Amygdala (tissue), 56 donors: ENCODE measurements around the gene PHIP.

Experiments
- DNase-seq, 56 donors: peaks; one replicate each; lab custom pipeline; 2025; lab: John Stamatoyannopoulos, UW

Gene PHIP

DNA sequence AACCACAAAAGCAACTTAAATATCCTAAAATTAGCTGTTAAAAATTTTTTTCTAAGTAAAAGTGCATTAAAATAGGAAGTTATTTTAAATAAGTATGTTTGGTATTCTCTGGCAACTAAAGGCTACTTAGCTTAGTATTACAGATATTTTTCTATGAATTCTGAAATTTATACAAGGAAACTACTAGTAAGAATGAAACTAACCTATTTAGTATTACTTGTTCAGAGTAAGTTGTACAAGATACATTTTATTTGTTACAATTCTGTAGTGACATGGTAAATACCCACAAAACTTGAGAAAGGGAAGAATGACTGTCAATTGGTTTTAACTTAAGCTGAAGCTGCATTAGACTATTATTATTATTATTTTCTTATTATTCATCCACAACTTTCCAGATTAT lies 6.5 kb downstream of the PHIP start:
- no peak for DNase-seq

DNA sequence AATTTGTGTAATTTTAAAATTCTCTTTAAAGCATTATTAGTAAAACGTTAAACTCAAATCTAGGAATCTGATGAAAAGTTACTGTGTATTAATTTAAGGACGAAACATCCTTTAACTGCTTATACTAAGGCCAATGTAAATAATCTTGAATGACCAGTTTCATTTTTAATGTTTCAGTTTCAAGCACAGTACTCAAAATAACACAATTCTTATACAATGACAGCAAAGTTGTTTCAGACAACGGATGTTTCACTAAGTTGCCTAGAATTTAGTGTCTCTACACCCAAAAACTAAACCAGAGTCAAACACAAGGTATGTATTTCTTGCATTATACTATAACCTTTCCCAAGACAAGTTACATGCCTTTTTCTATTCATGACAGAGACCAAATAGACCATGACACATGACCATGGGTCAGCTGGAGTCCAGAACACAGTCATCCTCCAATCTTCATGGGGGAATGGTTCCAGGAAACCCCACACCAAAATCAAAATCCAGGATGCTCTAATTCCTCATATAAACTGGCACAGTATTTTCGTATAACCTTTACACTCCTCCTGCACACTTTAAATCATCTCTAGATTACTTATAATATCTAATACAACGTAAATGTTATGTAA lies 7.7 kb downstream of the PHIP start:
- no peak for DNase-seq

DNA sequence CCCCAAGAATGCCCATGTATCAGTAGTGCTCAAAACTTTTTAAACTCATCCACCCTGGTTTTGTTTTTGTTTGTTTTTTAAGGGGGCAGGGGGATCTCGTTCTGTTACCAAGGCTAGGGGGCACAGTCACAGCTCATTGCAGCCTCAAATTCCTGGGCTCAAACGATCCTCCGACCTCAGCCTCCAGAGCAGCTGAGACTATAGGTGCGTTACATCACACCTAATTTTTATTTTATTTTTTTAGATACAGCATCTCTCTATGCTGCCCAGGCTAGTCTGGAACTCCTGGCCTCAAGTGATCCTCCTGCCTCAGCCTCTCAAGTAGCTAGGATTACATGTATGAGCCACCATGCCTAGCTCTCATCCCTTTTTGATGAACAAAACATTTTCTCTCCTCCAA lies 11.2 kb downstream of the PHIP start:
- DNase-seq: no peak

DNA sequence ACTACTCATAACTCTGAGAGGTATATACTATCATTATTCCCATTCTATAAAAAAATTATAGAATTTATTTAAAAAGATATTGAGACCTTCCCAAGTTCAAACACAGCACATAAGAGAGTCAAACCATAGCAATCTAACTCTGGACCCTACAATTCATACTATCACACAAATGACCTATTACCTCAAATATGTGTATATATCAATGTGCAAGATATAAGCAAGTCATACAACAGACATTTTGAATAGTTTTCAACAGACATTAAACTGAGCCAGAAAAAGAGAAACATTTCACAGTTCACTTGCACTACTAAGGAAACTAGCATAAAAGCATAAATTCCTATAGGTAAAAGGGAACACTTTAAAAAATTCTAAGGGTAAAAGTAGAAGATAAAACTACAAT lies 11.7 kb downstream of the PHIP start:
- DNase-seq: no peak

DNA sequence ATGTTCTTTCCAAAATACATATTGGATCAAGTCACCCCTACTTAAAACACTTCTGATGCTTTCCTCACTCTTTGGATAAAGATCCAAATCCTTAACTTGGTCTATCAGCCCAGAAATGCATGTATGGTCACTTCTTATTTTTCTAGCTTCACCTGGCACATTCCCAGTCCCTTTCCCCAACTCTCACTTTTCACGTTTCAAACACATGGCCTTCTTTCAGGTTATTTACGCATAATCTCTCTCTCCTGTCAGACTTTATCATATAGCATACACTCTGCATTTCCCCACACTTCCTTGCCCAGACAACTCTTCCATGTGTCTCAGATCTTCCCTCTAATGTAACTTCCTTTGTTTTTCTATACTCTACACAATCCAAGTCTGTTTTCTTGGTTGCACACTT lies 12.8 kb downstream of the PHIP start:
- no peak for DNase-seq

DNA sequence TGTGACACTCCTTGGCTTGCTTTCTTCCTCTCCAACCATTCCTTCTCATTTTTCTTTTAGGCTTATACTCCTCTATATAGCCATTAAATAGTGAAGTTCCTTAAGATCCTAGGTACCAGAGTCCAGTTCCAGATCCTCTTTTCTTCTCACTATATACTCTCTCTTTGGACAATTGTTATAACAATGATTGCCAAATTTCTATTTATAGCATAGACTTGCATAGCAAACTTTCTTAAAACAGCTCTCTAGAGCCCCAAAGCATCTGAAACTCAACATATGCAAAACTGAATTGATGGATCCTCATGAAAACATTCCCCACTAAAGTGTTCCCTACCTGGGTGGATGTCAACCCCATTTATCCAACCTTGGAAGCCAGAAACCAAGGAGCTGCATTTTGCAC lies 13.4 kb downstream of the PHIP start:
- DNase-seq: no peak

DNA sequence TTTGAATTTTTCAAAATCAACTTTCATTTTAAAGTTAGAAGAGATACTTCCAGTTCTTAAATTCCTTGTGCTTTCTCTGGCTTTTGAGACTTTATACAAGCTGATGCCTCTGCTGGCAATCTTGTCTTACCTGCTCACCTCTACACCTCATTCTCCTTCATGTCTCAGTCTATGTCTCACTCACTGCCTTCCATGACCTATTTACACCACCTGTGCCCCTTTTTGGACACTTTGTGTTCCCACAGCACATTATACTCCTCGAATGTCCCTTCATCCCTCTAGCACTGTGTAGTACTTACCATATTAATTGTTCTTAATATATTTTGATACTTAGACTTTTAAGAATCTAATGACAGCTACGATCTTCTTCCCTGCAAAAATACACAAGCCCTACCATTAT lies 15.3 kb downstream of the PHIP start:
- no peak for DNase-seq

DNA sequence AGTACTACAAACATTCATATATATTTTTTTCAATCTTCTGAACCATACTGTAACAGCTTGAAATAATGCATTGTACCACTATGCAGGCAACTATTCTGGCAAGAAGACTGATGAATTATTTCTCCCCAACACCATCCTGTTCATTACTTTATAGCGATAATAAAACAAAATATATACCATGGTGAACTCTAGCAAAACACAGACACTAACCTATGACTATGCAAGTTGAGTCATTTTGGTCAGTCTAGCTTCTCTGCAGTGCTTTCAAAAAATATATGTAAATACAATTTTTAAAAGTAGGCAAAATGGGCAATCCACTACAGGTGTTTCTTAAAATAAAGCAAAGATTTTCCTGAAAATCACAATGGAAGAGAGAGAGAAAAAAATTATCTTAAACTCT lies 20.3 kb downstream of the PHIP start:
- DNase-seq: no peak

DNA sequence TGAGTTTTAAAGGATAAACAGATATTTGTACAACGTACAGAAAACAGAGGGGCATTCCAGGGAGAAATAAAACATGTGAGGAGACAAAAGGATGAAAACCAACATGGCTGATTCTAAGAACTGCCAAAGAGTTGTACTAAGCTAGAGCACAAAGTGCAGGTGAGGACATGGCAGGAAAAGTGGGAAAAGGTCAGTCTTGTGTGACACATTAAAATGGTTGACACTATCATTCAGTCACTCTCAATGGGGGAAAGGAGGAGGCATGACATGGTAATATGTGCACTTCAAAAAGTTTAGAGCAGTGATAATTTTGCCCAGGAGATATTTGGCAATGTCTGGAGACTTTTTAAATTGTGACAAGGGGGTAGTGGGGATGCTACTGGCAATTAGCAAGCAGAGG lies 21.8 kb downstream of the PHIP start:
- DNase-seq: no peak

DNA sequence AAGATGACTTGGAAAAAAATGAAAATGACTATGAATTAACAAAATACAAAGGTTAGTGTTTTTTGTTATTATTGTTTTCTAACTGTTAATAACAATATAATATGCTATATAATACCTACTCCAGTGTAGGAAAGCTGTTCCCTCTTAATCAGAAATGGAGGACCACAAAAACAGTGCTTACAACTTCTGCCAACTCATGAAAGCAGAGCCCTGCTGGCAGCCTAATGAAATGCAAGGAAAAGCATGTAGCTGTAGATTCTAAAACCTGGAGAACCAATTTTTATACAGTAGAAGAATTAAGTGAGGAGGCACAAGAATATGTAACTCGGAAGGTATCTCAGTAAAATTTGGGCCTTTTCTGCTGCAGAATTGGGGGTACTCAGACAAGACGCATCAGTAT lies 29.4 kb downstream of the PHIP start:
- no peak for DNase-seq

DNA sequence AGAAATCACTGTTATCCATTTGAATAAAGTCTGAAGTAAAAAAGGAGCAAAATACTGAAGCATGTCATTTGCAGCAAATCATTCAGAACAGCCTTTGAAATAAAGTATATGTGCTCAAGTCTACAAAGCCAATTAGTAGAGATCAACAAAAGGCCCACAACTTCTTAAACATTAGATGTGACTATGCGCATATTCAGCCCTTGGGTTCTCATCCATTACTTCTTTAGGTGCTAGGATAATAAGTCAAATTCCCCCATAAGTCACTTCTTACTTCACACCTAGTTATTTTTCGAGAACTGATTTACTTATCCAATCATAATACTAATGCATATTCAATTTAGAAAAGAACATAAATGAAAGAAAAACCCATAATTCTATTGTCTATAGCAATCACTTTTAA lies 31.0 kb downstream of the PHIP start:
- no peak for DNase-seq

DNA sequence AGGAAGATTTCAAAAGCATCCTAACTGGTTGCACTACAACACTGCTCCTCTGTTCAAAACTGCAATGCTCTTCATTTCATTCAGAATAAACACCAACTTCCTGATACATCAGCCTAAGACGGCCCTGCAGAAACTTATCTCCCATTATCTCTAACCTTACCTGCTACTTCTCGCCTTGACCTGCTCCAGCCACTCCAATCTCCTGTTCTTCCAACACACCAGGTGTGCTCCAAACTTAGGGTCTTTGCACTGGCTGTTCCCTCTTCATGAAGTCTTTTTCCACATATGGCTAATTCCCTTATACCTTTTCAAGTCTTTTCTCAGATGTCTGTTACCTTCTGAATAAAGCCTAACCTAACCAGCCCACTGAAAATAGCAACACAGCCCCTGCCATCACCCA lies 32.1 kb downstream of the PHIP start:
- no peak for DNase-seq

DNA sequence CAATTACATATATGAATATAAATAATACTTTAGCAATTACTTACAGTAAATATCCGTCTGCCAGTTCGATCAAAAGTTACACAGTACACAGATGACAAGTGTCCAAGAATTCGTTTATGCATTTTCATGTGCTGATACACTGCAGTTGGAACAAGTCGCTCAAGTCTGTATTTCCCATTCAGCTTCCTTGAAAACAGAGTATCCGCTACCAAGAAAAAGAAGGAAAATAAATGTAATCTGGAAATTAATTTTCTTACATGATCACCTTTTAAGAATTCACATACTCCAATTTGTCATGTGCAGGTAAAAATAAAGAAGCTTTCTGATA lies 35.3 kb downstream of the PHIP start:
- no peak for DNase-seq

DNA sequence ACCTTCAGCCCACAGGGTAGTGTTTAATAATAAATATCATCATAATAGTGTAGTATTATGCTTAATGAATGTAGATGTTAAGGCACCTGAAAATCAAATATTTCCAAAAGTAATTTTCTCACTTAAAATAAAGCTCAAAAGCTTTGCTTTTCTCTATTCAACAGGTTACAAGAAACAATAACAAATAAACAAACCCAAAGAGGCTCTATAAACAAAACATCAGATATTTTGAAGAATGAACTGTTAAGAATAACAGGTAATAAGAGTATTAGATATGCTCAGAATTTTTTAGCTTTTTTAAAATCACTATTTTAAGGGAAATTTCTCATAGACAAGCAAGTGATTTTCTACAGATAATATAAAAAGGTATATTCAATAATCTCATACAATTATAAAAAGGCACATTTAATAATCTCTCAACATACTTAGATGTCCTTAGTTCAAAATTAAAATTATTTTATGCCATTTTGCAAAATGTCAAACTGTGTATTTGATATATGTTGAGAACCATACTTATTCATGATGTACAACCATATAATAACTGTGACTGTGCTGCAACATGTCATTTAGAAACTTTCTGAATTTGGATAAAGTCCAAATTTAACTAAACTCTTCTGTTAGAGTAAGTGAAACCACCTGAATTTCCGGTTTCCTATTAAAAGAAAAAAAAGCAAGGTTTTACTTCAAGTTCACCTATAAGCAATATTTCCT lies 35.8 kb downstream of the PHIP start:
- no peak for DNase-seq

DNA sequence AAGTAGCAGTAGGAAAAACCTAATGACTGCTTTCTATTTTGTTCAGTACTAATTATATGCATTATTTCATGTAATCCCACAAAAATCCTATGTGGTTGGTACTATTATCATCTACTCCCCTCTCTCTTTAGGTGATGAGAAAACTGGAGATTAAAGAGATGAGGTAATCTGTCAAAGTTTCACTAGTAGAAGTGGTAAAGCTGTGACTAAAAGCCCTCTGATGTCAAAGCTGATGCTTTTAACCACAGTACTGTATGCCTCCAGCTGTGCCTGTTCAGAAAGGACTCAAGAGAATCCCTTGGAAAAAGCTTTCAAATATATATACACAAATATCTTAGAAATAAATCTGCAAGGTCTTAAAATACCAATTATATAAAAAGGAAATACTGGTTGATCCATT lies 38.0 kb downstream of the PHIP start:
- no peak for DNase-seq

DNA sequence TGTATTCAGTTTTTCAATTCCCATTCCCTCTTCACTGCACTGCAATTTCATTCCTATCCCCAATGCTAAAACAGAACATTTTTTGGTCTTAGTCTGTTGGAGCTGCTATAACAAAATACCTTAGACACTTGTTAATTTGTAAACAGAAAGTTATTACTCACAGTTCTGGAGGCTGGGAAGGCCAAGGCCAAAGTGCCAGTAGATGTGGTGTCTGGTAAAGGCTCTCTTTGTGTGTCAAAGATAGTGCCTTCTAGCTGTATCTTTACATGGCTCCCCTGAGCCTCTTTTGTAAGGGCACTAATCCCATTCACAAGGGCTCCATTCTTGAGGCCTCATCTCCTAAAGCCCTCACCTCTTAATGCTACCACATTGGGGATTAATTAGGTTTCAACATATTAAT lies 40.0 kb downstream of the PHIP start:
- DNase-seq: no peak

DNA sequence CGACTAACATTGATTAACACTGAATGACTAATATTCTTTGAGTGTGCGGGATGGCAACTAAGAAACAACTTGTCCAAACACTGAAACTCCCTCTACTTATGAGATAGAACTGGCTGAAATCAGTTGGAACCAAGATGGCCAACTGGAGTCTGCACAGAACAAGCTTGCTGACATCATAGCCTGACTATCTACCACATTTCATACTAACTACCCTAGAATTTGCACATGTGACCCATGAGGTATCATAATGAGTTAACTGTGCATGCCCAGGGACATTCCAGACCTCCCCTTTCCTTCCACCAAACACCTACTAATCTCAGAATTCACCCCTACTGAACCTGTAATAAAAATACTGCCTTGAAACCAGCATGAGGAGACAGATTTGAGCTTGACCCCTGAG lies 43.2 kb downstream of the PHIP start:
- DNase-seq: no peak

DNA sequence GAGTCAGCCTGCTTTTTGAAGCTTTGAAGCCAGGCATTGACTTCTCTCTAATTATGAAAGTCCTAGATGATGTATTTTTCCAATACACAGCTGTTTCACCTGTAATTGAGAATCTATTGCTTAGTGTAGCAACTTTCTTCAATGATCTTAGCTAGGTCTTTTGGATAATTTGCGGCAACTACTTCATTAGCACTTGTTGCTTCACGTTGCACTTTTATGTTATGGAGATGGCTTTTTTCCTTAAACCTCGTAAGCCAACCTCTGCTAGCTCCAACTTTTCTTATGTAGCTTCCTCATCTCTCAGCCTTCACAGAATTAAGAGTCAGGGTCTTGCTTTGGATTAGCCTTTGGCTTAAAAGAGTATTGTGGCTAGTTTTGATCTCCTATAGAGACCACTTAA lies 44.8 kb downstream of the PHIP start:
- DNase-seq: no peak

DNA sequence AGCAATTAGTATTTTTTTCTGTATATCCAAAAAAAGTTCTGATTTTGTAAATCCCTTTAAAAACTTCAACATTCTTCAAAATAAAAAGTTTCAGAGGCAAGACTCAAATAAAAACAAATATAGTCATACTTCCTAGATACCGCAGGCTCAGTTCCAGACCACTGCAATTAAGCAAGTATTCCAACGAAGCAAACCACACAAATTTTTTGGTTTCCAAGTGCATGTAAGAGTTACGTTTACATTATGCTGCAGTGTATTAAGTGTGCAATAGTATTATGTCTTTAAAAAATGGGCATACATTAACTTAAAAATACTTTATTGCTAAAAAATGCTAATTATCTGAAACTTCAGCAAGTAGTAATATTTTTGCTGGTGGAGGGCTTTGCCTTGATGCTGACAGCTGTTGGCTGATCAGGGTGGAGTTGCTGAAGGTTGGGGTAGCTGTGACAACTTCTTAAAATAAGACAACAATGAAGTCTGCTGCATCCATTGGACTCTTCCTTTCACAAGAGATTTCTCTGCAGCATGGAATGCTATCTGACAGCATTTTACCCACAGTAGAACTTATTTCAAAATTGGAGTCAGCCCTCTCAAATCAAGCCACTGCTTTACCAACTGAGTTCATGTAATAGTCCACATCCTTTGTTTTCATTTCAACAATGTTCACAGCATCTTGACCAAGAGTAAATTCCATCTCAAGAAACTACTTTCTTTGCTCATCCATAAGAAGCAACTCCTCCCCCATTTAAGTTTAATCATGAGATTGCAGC lies 46.0 kb downstream of the PHIP start:
- DNase-seq: no peak

DNA sequence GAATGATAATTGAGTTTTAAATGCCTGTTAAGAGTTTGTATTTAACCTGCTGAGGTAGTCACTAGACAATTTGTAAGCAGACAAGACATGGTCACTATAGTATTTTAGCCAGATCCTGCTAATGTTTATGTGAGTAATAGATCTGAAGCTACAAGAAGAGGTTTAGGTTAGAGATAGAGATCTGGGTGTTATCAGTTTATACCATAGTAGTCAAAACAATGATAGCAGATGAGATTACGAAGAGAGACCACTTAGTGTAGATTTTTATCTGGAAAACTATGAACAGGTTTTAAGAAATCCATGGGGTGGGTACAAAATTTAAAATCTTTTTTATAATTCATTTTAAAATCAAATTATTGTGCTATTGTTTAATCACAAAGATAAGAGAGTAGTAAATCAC lies 47.5 kb downstream of the PHIP start:
- DNase-seq: no peak

DNA sequence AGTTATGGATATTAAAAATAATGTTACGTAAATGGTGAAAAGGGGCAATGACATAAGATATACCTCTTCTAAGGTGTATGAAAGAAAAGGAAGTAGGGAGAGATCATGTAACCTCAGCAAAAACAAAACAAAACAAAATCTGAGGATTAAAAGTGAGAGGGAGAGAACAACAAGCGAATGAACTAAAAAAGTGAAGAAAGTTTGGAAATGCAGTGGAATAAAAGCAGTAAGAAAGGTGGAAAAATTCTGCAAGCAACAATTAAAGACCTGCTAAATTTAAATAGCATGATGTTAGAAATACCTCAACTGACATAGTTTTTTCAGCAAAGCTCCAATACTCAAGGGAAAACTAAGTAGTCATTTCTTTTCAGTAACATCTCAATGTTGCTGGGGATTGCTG lies 48.0 kb downstream of the PHIP start:
- no peak for DNase-seq

DNA sequence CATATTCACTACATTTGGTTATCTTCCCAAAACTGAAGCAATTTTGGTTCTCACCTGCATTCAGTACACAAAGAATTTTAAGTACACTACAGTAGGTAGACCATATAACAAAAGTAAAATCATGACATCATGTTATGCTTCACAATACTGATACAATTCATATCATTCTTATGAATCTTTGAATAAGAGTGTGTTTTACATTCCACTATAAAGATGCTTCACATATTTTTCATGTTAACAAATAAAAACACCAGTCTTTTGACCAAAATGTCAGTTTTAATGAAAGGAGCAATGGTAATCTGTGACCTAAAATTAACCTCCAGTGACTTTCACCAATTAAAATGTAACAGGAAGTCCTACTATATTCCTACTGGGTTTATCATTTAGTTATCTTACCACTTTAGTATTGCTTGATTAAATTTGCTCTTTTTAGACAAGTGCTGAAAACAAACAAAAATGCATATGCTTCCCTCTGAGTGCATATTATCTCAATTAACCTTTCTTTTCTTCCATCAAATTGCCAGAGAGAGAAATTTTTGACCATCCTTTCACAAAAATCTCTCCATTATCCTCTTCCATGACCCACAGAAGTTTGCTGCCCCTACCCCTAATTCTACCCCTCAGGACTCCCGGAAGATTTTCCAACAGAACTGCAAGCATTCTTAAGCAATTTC lies 49.3 kb downstream of the PHIP start:
- DNase-seq: no peak
